SJCRH30 (cell line): ENCODE measurements around the gene TBC1D9B. TPM values are rescaled to one million over a fixed set of nuclear protein-coding genes. Genes with fewer than 3 reads are reported as not detected.

Experiments
- DNase-seq, 2 experiments: peaks; one replicate each; pipeline ENCODE4 v3.0.0-alpha.2; 2015 to 2020
- H3K27ac ChIP-seq: fragments of 250-450 bp; sonication (Bioruptor Pico); 2 replicates; pipeline ENCODE4 v1.5.1; 2020; ENCODE audit warnings: mild to moderate bottlenecking, moderate library complexity
- H3K27me3 ChIP-seq: fragments of 250-450 bp; sonication (Bioruptor Pico); 2 replicates; pipeline ENCODE4 v1.5.1; 2020; ENCODE audit warnings: mild to moderate bottlenecking, moderate library complexity
- H3K36me3 ChIP-seq: fragments of 250-450 bp; sonication (Bioruptor Pico); 2 replicates; pipeline ENCODE4 v1.5.1; 2020; ENCODE audit warnings: mild to moderate bottlenecking, moderate library complexity
- H3K4me1 ChIP-seq: fragments of 250-450 bp; sonication (Bioruptor Pico); 2 replicates; pipeline ENCODE4 v1.5.1; 2020; ENCODE audit warnings: mild to moderate bottlenecking, moderate library complexity
- H3K4me3 ChIP-seq: fragments of 250-450 bp; sonication (Bioruptor Pico); 2 replicates; pipeline ENCODE4 v1.5.1; 2020; ENCODE audit warnings: mild to moderate bottlenecking, moderate library complexity
- H3K9me3 ChIP-seq: fragments of 250-450 bp; sonication (Bioruptor Pico); replicated peaks from 2 replicates; pipeline ENCODE4 v1.5.1; 2020; ENCODE audit warnings: mild to moderate bottlenecking, moderate library complexity
- total RNA-seq: library from RNA; depleted of rRNA; stranded (reverse); fragments of >200 nt; shearing (Covaris generic); gene quantifications from 2 replicates; pipeline ENCODE4 v1.2.3, GENCODE V29; 2014

TBC1D9B gene
- total RNA-seq, 1 experiment from 2014 or later: 37.0 TPM

DNA sequence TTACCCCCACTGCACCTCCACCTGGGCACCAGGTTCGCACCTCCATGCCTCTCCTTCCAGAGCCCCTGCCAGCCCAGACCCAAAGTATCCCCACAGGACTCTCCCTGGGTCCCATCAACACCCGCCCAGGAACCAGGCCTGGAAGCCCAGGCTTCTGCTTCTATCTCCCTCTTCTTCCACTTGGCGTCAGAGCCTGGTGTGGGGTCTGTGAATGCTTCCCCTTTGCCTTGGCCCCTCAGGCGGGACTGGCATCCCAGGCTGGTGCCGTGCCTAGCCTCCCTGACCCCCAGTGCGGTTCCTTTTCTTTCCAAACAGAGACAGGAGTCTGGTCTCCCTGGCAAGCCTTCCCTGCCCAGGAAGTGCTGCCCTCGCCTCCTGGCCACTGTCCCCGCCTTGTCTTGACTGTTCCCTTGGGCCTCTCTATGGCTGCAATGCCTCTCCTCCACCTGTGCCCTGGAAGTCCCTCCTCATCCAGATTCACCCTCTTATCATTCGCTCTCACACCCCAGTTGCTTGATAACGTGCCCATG, 7.8 kb upstream of the TBC1D9B start:
- no peak overlapping the region for H3K4me3 ChIP-seq
- H3K27me3 ChIP-seq: peaks cover 2% of the 10 kb centered on the region; the same call in 1 of the 2 replicates
- no peak overlapping the region for H3K27ac ChIP-seq
- no peaks in the 10 kb centered on the region for H3K9me3 ChIP-seq
- peaks cover 4% of the 10 kb centered on the region; the same call in 1 of the 2 replicates for H3K4me1 ChIP-seq
- no peak for DNase-seq
- no peaks in the 10 kb centered on the region for H3K36me3 ChIP-seq

- Histone ChIP-seq H3K27me3 (peaks cover 2% of the 10 kb centered on the region; the same call in 1 of the 2 replicates), H3K4me1 (peaks cover 4% of the 10 kb centered on the region; the same call in 1 of the 2 replicates), H3K4me3 (no peak overlapping the region), H3K27ac (no peak overlapping the region), H3K36me3 (no peaks in the 10 kb centered on the region), H3K9me3 (no peaks in the 10 kb centered on the region)
- no peak for DNase-seq
These were observed 6.5 kb upstream of the TBC1D9B start for GRCh38 chr5:179914032-179914755.

DNA sequence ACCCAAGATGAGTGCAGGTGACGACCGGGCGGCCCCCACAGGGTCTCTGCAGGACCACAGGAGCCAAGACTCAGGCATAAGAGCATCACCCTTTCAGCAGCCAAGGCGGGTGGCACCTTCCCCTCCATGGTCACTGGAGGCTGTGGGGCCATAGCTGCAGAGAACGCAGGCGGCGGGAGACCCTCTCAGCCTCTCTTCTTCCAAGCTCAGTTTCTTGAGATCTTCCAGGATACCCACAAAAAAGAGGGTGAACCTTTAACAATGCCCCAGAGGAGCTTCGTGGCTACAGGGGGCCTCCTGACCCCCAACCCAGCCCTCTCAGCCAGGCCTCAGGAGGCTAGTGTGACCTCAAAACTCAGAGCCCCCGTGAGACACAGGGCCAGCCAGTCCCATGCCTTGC, 5.8 kb upstream of the TBC1D9B start:
- no peak overlapping the region for H3K4me3 ChIP-seq
- no peak for DNase-seq
- H3K27ac ChIP-seq: no peak overlapping the region

DNA sequence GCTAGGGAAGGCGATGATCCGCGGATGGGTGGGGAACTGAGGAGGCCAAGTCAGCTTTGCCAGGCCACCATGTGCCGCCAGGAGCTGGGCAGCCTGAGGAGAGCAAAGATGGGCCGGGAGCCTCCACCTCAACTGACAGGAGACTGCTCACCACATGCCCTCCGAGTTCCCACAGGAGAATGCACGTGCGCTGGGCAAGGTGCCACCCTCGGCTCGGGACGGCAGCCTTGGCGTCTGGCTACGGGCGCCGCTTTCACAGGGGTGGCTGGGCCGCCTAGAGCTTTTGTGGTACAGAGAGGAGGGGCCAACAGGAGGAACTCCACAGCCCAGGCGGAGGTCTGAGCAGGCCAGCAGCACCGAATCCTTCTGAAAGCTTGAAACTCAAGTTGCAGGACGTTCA, 5.3 kb upstream of the TBC1D9B start:
- Histone ChIP-seq H3K4me1 (peaks cover 4% of the 10 kb centered on the region; the same call in 1 of the 2 replicates), H3K9me3 (no peaks in the 10 kb centered on the region), H3K27me3 (peaks cover 2% of the 10 kb centered on the region; the same call in 1 of the 2 replicates), H3K4me3 (no peak overlapping the region), H3K27ac (no peak overlapping the region), H3K36me3 (no peaks in the 10 kb centered on the region)
- DNase-seq: no peak

More for the DNA sequence above, 5.8 kb upstream of the TBC1D9B start:
- Histone ChIP-seq H3K4me1 (peaks cover 4% of the 10 kb centered on the region; the same call in 1 of the 2 replicates), H3K9me3 (no peaks in the 10 kb centered on the region), H3K36me3 (no peaks in the 10 kb centered on the region), H3K27me3 (peaks cover 2% of the 10 kb centered on the region; the same call in 1 of the 2 replicates)

- H3K4me3 ChIP-seq: no peak overlapping the region
- no peak for DNase-seq
- peaks cover 4% of the 10 kb centered on the region; the same call in 1 of the 2 replicates for H3K4me1 ChIP-seq
- no peak overlapping the region for H3K27ac ChIP-seq
- peaks cover 2% of the 10 kb centered on the region; the same call in 1 of the 2 replicates for H3K27me3 ChIP-seq
- no peaks in the 10 kb centered on the region for H3K36me3 ChIP-seq
- H3K9me3 ChIP-seq: no peaks in the 10 kb centered on the region
These were observed 4.7 kb upstream of the TBC1D9B start for GRCh38 chr5:179912386-179912785.

- Histone ChIP-seq H3K4me1 (peaks cover 7% of the 10 kb centered on the region; the same call in 1 of the 2 replicates), H3K9me3 (no peaks in the 10 kb centered on the region), H3K27me3 (no peaks in the 10 kb centered on the region), H3K36me3 (no peaks in the 10 kb centered on the region; the same call in 1 of the 2 replicates), H3K4me3 (no peak overlapping the region), H3K27ac (no peak overlapping the region)
- no peak for DNase-seq
These were observed 1.5 kb upstream of the TBC1D9B start for GRCh38 chr5:179909224-179909623.

DNA sequence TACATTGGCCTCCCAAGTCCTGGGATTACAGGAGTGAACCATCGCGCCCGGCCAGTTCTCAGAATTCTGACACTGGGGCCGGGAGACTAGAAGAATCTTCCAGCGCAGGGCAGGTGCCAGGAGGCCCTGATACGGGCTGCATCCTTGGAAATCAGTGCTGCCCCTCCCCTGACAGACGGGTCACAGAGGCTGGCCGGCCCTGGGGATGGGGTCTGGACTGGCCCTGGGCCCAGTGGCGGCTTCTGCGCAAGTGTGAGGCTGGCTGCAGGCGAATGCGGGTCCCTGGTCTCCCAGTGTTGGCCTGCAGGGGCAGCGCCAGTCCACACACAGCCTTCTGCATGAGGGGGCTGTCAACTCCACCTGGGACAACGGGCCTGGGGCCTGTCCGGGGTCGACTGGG, 831 bp upstream of the TBC1D9B start:
- H3K27me3 ChIP-seq: no peaks in the 10 kb centered on the region

GRCh38 chr5:179906795-179907555, 722 bp downstream of the TBC1D9B start:
- Histone ChIP-seq H3K4me3 (peak overlapping the region; percentile 82), H3K36me3 (no peaks in the 10 kb centered on the region; the same call in 1 of the 2 replicates), H3K27me3 (no peaks in the 10 kb centered on the region), H3K4me1 (peaks cover 5% of the 10 kb centered on the region; the same call in 1 of the 2 replicates), H3K9me3 (no peaks in the 10 kb centered on the region), H3K27ac (no peak overlapping the region)
- peak; percentile 19 to 30 for DNase-seq

More for the DNA sequence above, 831 bp upstream of the TBC1D9B start:
- Histone ChIP-seq H3K4me1 (peaks cover 5% of the 10 kb centered on the region; the same call in 1 of the 2 replicates), H3K9me3 (no peaks in the 10 kb centered on the region), H3K27ac (no peak overlapping the region), H3K36me3 (no peaks in the 10 kb centered on the region; the same call in 1 of the 2 replicates), H3K4me3 (no peak overlapping the region)
- peak in 1 of 2 experiments; percentile 18 for DNase-seq

GRCh38 chr5:179906294-179906794, 1.4 kb downstream of the TBC1D9B start:
- DNase-seq: peak in 1 of 2 experiments; percentile 34
- H3K36me3 ChIP-seq: no peaks in the 10 kb centered on the region; the same call in 1 of the 2 replicates
- no peaks in the 10 kb centered on the region for H3K9me3 ChIP-seq
- H3K4me1 ChIP-seq: peaks cover 9% of the 10 kb centered on the region; the same call in 1 of the 2 replicates
- peak overlapping the region; percentile 82 for H3K4me3 ChIP-seq
- no peaks in the 10 kb centered on the region for H3K27me3 ChIP-seq
- H3K27ac ChIP-seq: no peak overlapping the region

DNA sequence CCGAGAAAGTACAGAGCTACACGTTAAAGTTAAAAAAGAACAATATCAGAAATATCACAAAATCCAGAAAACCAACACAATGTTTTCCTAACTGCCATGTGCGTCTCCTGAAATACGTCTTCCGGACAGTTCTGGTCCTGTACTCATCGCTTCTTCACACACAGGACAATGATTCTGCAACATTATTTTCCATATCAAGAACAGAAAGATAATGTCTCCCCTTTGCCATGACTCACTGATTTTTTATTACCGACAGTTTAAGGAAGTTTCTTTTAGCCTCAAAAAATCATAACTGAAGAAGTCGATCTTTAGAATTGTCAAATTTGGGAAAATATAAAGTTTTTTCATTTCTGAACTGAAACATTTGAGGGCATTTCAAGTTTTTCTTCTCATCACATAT, 2.5 kb downstream of the TBC1D9B start:
- no peaks in the 10 kb centered on the region; the same call in 1 of the 2 replicates for H3K36me3 ChIP-seq
- no peak overlapping the region for H3K27ac ChIP-seq
- no peaks in the 10 kb centered on the region for H3K27me3 ChIP-seq
- H3K4me3 ChIP-seq: no peak overlapping the region
- DNase-seq: no peak
- peaks cover 21% of the 10 kb centered on the region for H3K4me1 ChIP-seq
- H3K9me3 ChIP-seq: no peaks in the 10 kb centered on the region

- H3K36me3 ChIP-seq: no peaks in the 10 kb centered on the region; the same call in 1 of the 2 replicates
- no peaks in the 10 kb centered on the region for H3K27me3 ChIP-seq
- peaks cover 26% of the 10 kb centered on the region for H3K4me1 ChIP-seq
- DNase-seq: no peak
- H3K27ac ChIP-seq: no peak overlapping the region
- no peaks in the 10 kb centered on the region for H3K9me3 ChIP-seq
- H3K4me3 ChIP-seq: no peak overlapping the region
These were observed 3.1 kb downstream of the TBC1D9B start for GRCh38 chr5:179904463-179905160.

GRCh38 chr5:179902763-179903158, 4.9 kb downstream of the TBC1D9B start:
- H3K27me3 ChIP-seq: no peaks in the 10 kb centered on the region
- DNase-seq: no peak
- peaks cover 3% of the 10 kb centered on the region; the same call in 1 of the 2 replicates for H3K36me3 ChIP-seq
- H3K4me3 ChIP-seq: no peak overlapping the region
- peaks cover 28% of the 10 kb centered on the region for H3K4me1 ChIP-seq
- no peak overlapping the region for H3K27ac ChIP-seq
- H3K9me3 ChIP-seq: no peaks in the 10 kb centered on the region

DNA sequence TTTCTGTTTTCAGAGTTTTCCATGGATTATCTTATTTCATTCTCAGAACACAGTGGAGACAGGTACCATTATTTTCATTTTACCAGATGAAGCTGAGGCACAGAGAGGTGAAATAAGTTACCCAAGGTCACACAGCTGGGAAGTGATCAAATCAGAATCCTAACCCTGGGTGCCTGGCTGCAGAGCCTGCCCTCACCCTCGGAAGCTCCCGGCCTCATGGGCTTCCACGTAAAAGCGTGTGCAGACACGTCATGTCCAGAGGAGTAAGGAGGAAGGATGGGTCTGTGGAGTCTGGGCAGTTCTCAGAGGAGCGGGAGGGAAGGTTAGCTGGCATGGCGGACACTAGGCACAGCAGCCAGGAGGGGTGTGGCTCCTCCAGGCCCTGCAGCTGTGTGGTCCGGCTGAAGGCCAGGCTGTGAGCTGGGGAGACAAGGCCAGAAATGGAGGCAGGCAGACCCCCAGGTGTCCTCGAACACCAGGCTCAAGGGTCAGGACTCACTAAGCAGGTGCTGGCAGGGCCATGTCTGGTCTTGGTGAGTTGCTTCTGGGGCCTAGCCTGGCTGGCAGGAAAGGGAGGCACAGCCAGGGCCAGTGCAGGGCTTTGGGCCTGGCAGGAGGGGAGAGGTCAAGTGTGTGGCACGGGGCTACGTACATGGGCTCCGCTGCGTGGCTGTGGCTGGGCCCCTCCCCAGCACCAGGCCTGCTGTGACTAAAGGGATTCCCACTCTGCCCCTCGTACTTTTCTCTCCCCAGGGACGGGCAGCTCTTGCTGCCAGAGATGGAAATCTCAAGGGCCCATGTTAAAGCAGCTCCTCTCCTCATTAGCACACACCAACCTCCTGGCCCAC, 5.6 kb downstream of the TBC1D9B start:
- H3K27ac ChIP-seq: no peak overlapping the region
- DNase-seq: no peak

More for the DNA sequence above, 5.6 kb downstream of the TBC1D9B start:
- Histone ChIP-seq H3K27me3 (no peaks in the 10 kb centered on the region), H3K4me1 (peaks cover 28% of the 10 kb centered on the region), H3K36me3 (peaks cover 8% of the 10 kb centered on the region), H3K4me3 (no peak overlapping the region), H3K9me3 (no peaks in the 10 kb centered on the region)
